ENCODE results near the gene ARHGEF11. TPM values are rescaled to one million over a fixed set of nuclear protein-coding genes. Genes with fewer than 3 reads are reported as not detected.

The ARHGEF11 gene
- total and polyA plus RNA-seq, 2 of the 4 experiments (the other 2 are of a cell fraction): 16.8 to 17.2 TPM

DNA sequence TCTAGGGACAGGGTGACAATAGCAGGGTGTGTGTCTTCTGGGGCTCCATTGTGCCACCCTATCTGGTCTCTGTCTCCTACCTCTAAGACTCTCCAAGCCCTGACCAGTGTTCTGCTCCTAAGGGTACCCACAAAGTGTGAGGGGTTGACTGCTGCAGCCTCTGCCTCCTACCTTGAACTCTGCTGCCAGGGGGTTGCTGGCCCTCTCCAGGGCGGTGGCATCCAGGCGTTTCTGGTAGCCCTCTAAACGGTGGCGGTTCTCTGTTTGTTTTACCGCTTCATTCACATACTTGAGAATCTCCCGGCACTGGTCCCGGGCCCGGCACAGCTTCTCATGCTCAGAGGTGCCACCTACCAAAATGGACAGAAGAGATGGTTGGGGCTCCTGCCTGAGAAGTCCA is 100.7 kb downstream of the ARHGEF11 start:
- intact Hi-C loops (cut with micrococcal nuclease) (no loop called here), in situ Hi-C loops (cut with MboI; ENCODE audit: low sequenced_read_pairs) (no loop called here), dilution Hi-C loops (cut with HindIII; ENCODE audit: low sequenced_read_pairs, unreplicated experiment) (no loop called here)
- no peak overlapping the region for H3K4me2 ChIP-seq (ENCODE audit: low read depth, low read length)
- peaks cover 85% of the 10 kb centered on the region for H3K36me3 ChIP-seq (ENCODE audit: control insufficient read depth, insufficient read depth, low read length)
- H4K20me1 ChIP-seq (ENCODE audit: insufficient read depth, low read length): no peaks in the 10 kb centered on the region; the same call in 1 of the 2 replicates
- ChIA-PET POLR2A (ENCODE audit: unreplicated experiment) (no interaction called here), CTCF (no interaction called here)
- H3K4me1 ChIP-seq (ENCODE audit: control insufficient read depth, insufficient read depth, low read length): no peaks in the 10 kb centered on the region
- H3K27ac ChIP-seq (ENCODE audit: insufficient read depth, low read length): no peak overlapping the region
- H2BK15ac ChIP-seq (ENCODE audit: low read depth, low read length): no peak overlapping the region
- H3K27me3 ChIP-seq (ENCODE audit: control insufficient read depth, insufficient read depth, low read length): no peaks in the 10 kb centered on the region
- H4K5ac ChIP-seq (ENCODE audit: low read depth, low read length): no peak overlapping the region
- no peak overlapping the region for H4K8ac ChIP-seq (ENCODE audit: low read depth in 2 of 2, low read length in 2 of 2)
- H3K18ac ChIP-seq (ENCODE audit: low read depth, low read length): no peak overlapping the region
- H3K79me1 ChIP-seq (ENCODE audit: low read depth in 1 of 2, low read length in 2 of 2): no peaks in the 10 kb centered on the region
- BruUV-seq (replicated peaks): no TSS peak
- ATAC-seq (ENCODE audit: low read depth): no peak
- H3K56ac ChIP-seq (ENCODE audit: extremely low read depth, insufficient read depth, low read length): no peak overlapping the region
- H2BK20ac ChIP-seq (ENCODE audit: low read depth, low read length): no peak overlapping the region
- peak overlapping the region; percentile 5 for H2AK9ac ChIP-seq (replicated peaks; ENCODE audit: low read depth, low read length, poor library complexity)
- no peak overlapping the region for H3K14ac ChIP-seq (replicated peaks; ENCODE audit: low read depth, low read length)
- no peak overlapping the region for H3K4me3 ChIP-seq (ENCODE audit: insufficient read depth, low read depth, low read length)
- no peak overlapping the region for H2BK120ac ChIP-seq (ENCODE audit: low read depth, low read length)
- no peak overlapping the region for H2AK5ac ChIP-seq (ENCODE audit: low read depth, low read length)
- no peak overlapping the region for H3K23ac ChIP-seq (ENCODE audit: low read depth, low read length)
- H3K9me3 ChIP-seq (ENCODE audit: control insufficient read depth, insufficient read depth, low read length): no peaks in the 10 kb centered on the region
- H2BK5ac ChIP-seq (ENCODE audit: low read depth, low read length, poor library complexity, severe bottlenecking): no peak overlapping the region
- no peak overlapping the region for H4K91ac ChIP-seq (ENCODE audit: insufficient read depth, low read depth, low read length)
- no peak overlapping the region for H2AFZ ChIP-seq (replicated peaks; ENCODE audit: low read length, poor library complexity)
- no peak overlapping the region for H3K4ac ChIP-seq (ENCODE audit: low read depth, low read length)
- peaks cover 27% of the 10 kb centered on the region for H3K9me1 ChIP-seq (ENCODE audit: insufficient read depth, low read length)
- TF ChIP-seq, protein P1, sequence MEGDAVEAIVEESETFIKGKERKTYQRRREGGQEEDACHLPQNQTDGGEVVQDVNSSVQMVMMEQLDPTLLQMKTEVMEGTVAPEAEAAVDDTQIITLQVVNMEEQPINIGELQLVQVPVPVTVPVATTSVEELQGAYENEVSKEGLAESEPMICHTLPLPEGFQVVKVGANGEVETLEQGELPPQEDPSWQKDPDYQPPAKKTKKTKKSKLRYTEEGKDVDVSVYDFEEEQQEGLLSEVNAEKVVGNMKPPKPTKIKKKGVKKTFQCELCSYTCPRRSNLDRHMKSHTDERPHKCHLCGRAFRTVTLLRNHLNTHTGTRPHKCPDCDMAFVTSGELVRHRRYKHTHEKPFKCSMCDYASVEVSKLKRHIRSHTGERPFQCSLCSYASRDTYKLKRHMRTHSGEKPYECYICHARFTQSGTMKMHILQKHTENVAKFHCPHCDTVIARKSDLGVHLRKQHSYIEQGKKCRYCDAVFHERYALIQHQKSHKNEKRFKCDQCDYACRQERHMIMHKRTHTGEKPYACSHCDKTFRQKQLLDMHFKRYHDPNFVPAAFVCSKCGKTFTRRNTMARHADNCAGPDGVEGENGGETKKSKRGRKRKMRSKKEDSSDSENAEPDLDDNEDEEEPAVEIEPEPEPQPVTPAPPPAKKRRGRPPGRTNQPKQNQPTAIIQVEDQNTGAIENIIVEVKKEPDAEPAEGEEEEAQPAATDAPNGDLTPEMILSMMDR (conservative IDR thresholded peaks at IDR 0.05; ENCODE audit: low read depth, low read length): no peak
- TF ChIP-seq CEBPB (IDR thresholded peaks at IDR 0.05; ENCODE audit: low read depth, low read length) (no peak), FOS (IDR thresholded peaks at IDR 0.05; ENCODE audit: low read depth, low read length) (no peak), MAZ (IDR thresholded peaks at IDR 0.05; ENCODE audit: borderline replicate concordance, low read depth, low read length) (no peak), CHD1 (IDR thresholded peaks at IDR 0.05; ENCODE audit: low read depth, low read length) (no peak), NFE2L2 (IDR thresholded peaks at IDR 0.05; ENCODE audit: low read depth, low read length) (no peak), BHLHE40 (IDR thresholded peaks at IDR 0.05; ENCODE audit: low read depth, low read length) (no peak), SMC3 (IDR thresholded peaks at IDR 0.05; ENCODE audit: low read depth, low read length) (no peak), MAFK (IDR thresholded peaks at IDR 0.05; ENCODE audit: low read depth, low read length) (no peak), RCOR1 (IDR thresholded peaks at IDR 0.05; ENCODE audit: insufficient replicate concordance, low read length) (no peak), MXI1 (IDR thresholded peaks at IDR 0.05; ENCODE audit: borderline replicate concordance, low read depth, low read length) (no peak), RFX5 (IDR thresholded peaks at IDR 0.05; ENCODE audit: low read depth, low read length) (no peak), POLR2A (IDR thresholded peaks at IDR 0.05; ENCODE audit: low read depth, low read length) (no peak), RAD21 (IDR thresholded peaks at IDR 0.05; ENCODE audit: low read length) (no peak)
- TF ChIP-seq, protein P2, sequence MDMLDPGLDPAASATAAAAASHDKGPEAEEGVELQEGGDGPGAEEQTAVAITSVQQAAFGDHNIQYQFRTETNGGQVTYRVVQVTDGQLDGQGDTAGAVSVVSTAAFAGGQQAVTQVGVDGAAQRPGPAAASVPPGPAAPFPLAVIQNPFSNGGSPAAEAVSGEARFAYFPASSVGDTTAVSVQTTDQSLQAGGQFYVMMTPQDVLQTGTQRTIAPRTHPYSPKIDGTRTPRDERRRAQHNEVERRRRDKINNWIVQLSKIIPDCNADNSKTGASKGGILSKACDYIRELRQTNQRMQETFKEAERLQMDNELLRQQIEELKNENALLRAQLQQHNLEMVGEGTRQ (IDR thresholded peaks at IDR 0.05; ENCODE audit: low read depth, low read length): no peak
- TF ChIP-seq, protein P3, sequence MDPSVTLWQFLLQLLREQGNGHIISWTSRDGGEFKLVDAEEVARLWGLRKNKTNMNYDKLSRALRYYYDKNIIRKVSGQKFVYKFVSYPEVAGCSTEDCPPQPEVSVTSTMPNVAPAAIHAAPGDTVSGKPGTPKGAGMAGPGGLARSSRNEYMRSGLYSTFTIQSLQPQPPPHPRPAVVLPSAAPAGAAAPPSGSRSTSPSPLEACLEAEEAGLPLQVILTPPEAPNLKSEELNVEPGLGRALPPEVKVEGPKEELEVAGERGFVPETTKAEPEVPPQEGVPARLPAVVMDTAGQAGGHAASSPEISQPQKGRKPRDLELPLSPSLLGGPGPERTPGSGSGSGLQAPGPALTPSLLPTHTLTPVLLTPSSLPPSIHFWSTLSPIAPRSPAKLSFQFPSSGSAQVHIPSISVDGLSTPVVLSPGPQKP (IDR thresholded peaks at IDR 0.05; ENCODE audit: borderline replicate concordance, low read depth, low read length): no peak
- no peak for DNase-seq
- 98% methylated on average over 8 of the region's 8 CpGs; no CpG with 5 or more reads in 1 of the 2 experiments for WGBS, 2 experiments (ENCODE audit: extremely low coverage in 2 of 2, insufficient read length in 1 of 2)
- H3K9ac ChIP-seq (ENCODE audit: low read depth, low read length): no peak overlapping the region

All from IMR-90 (cell line).